ENCODE results near the gene FRMPD4.

DNA sequence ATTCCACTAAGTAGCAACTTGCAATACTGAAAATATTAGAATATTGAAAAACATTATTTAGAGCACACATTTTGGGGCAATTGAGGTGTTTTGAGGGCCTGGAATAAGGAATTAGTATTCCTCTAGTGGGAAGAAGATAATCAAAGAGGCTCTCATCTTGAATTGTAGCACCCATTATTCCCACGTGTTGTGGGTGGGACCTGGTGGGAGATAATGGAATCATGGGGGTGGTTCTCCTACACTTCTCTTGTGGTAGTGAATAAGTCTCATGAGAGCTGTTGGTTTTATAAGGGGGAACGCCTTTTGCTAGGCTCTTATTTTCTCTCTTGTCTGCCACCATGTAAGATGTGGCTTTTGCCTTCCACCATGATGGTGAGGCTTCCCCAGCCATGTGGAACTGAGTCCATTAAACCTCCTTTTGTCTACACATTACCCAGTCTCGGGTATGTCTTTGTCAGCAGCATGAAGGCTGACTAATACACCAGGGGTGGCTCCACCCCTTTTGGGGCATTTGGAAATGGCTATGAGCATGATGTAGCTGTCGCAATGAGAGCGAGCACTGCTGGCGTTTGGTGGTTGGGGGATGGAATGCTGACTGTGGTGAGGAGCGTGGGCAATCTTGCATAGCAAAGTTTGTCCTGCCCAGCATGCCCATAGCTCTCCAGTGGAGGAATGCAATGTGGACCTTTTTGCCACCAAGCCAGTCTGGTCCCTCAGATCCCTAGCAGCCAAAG, 308.2 kb downstream of the FRMPD4 start:
- TF ChIP-seq, protein P1, sequence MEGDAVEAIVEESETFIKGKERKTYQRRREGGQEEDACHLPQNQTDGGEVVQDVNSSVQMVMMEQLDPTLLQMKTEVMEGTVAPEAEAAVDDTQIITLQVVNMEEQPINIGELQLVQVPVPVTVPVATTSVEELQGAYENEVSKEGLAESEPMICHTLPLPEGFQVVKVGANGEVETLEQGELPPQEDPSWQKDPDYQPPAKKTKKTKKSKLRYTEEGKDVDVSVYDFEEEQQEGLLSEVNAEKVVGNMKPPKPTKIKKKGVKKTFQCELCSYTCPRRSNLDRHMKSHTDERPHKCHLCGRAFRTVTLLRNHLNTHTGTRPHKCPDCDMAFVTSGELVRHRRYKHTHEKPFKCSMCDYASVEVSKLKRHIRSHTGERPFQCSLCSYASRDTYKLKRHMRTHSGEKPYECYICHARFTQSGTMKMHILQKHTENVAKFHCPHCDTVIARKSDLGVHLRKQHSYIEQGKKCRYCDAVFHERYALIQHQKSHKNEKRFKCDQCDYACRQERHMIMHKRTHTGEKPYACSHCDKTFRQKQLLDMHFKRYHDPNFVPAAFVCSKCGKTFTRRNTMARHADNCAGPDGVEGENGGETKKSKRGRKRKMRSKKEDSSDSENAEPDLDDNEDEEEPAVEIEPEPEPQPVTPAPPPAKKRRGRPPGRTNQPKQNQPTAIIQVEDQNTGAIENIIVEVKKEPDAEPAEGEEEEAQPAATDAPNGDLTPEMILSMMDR (IDR thresholded peaks at IDR 0.05; ENCODE audit: extremely low read depth in 1 of 2, insufficient read depth in 1 of 2, low read depth in 1 of 2, low read length in 2 of 2): no peak
- TF ChIP-seq POLR2AphosphoS5 (IDR thresholded peaks at IDR 0.05; ENCODE audit: insufficient read depth, low read depth, low read length): no peak
- no peak for TF ChIP-seq FOS (IDR thresholded peaks at IDR 0.05; ENCODE audit: borderline replicate concordance, insufficient read depth, low read length)
- TF ChIP-seq POLR2A (IDR thresholded peaks at IDR 0.05; ENCODE audit: low read depth, low read length): no peak
- TF ChIP-seq MYC (IDR thresholded peaks at IDR 0.05; ENCODE audit: low read depth, low read length): no peak
- TF ChIP-seq EZH2 (IDR thresholded peaks at IDR 0.05; ENCODE audit: borderline replicate concordance, low read depth, low read length, severe bottlenecking): no peak
- TF ChIP-seq GATA2 (IDR thresholded peaks at IDR 0.05; ENCODE audit: insufficient read depth, insufficient read length, low read depth, low read length): no peak
